ENCODE data around the gene NPAS3. TPM values are rescaled to one million over a fixed set of nuclear protein-coding genes. Genes with fewer than 3 reads are reported as not detected.

The NPAS3 gene
- total RNA-seq, 4 donors from 2014 or later, result 1.5 to 12.3 (median 3.4) TPM

DNA sequence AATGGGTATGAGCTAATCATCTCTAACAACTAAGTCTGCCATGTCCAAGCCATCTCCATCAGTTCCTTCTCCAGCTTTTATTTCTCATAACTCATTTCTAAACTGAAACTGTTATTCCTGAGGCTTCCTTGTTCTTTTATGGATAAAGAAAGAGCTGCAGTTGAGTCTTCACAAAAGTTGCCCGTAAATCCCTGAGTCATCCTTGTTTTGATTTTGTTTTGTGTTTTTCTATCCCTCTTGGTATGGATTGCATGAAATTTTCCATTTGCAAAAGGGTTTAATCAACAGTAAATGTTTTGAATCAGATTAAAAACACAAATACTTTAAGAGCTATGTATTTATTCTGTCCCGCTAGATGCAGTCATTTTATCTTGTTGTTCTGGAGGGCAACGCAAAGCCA lies 721.6 kb downstream of the NPAS3 start:
- Histone ChIP-seq H3K4me3 (no peak overlapping the region), H3K27ac (no peak overlapping the region), H3K36me3 (no peaks in the 10 kb centered on the region), H3K9me3 (peaks cover 0 to 10% (median 0%) of the 10 kb centered on the region in 4 donors), H3K4me1 (no peaks in the 10 kb centered on the region), H3K27me3 (no peaks in the 10 kb centered on the region)
- no peak for DNase-seq (ENCODE audit: low spot score in 2 of 2)
- TF ChIP-seq EP300 (IDR thresholded peaks at IDR 0.05) (no peak), POLR2A (IDR thresholded peaks at IDR 0.05) (no peak)
- TF ChIP-seq, protein P1, sequence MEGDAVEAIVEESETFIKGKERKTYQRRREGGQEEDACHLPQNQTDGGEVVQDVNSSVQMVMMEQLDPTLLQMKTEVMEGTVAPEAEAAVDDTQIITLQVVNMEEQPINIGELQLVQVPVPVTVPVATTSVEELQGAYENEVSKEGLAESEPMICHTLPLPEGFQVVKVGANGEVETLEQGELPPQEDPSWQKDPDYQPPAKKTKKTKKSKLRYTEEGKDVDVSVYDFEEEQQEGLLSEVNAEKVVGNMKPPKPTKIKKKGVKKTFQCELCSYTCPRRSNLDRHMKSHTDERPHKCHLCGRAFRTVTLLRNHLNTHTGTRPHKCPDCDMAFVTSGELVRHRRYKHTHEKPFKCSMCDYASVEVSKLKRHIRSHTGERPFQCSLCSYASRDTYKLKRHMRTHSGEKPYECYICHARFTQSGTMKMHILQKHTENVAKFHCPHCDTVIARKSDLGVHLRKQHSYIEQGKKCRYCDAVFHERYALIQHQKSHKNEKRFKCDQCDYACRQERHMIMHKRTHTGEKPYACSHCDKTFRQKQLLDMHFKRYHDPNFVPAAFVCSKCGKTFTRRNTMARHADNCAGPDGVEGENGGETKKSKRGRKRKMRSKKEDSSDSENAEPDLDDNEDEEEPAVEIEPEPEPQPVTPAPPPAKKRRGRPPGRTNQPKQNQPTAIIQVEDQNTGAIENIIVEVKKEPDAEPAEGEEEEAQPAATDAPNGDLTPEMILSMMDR (IDR thresholded peaks at IDR 0.05), result no peak
- 79 to 83% methylated on average over 3 of the region's 3 CpGs for WGBS, 2 donors

DNA sequence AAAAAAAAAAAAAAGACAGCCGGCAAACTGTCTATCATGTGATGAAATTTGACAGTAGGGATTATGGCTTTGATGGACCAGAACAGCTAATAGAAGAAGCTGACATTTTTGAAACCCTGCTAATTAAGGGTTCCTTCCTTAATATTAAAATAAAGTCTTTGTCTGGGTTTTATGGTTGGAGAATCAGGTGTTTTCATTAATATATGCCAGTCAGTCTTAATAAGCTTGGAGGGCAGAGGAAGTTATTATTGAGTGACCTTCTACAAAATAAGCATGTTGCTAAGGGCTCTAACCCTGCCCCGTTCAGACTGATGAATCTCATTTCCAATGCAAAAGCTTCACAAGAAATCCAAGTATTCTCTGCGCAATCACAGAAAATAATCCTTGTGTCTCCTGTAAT lies 722.4 kb downstream of the NPAS3 start:
- Histone ChIP-seq H3K27ac (no peak overlapping the region), H3K4me1 (no peaks in the 10 kb centered on the region), H3K9me3 (peaks cover 0 to 10% (median 0%) of the 10 kb centered on the region in 4 donors), H3K27me3 (no peaks in the 10 kb centered on the region), H3K36me3 (no peaks in the 10 kb centered on the region), H3K4me3 (no peak overlapping the region)
- WGBS, 2 donors, result 72 to 75% methylated on average over 3 of the region's 3 CpGs
- DNase-seq (ENCODE audit: low spot score in 2 of 2), result no peak
- TF ChIP-seq, protein P1 (IDR thresholded peaks at IDR 0.05), result no peak
- TF ChIP-seq EP300 (IDR thresholded peaks at IDR 0.05) (no peak), POLR2A (IDR thresholded peaks at IDR 0.05) (no peak)

DNA sequence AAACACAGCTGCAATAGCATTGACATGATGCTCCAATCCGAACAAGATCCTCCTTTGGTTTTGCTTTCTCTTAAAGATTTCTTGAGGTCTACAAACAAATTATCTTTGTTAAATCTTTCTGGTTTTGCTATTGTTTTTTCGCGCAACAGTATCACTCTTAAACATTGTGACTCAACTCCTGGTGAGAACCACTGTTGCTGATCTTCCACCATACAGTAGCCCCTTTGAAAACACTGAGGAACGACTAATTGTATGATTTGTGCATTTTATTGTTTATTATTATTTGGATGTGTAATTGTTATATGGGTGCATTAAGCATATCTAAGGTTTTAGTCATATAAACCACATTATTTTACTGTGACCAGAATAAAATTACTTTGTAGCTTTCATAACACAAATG lies 729.4 kb downstream of the NPAS3 start:
- H3K27me3 ChIP-seq, result no peaks in the 10 kb centered on the region
- H3K4me3 ChIP-seq, result no peak overlapping the region
- TF ChIP-seq, protein P1 (IDR thresholded peaks at IDR 0.05), result no peak
- no peak for TF ChIP-seq POLR2A (IDR thresholded peaks at IDR 0.05)
- no peak for TF ChIP-seq EP300 (IDR thresholded peaks at IDR 0.05)
- no peaks in the 10 kb centered on the region for H3K4me1 ChIP-seq
- H3K27ac ChIP-seq, result no peak overlapping the region
- H3K9me3 ChIP-seq, result peaks cover 0 to 10% (median 0%) of the 10 kb centered on the region in 4 donors
- WGBS, 2 donors, result 87 to 90% methylated on average over 4 of the region's 4 CpGs
- H3K36me3 ChIP-seq, result no peaks in the 10 kb centered on the region
- DNase-seq (ENCODE audit: low spot score in 2 of 2), result no peak

DNA sequence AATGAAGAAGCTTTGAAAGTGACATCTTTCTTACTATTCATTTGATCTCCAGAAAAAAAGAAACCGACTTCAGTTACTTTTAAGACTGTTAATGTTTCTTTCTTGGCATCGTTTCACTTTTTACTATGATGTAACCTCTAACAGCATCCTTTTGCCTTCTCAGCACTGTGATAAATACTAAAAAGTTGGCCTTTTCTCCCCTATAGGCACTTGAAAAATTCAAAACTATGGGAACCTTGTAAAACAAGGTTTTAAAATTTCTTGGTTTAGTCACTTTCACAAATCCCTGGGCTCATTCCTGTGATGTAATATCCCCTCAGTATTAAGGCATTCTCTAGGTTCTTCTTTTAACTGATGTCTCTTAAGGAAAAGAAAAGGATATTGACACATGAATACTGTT lies 730.4 kb downstream of the NPAS3 start:
- TF ChIP-seq EP300 (IDR thresholded peaks at IDR 0.05), result no peak
- TF ChIP-seq POLR2A (IDR thresholded peaks at IDR 0.05), result no peak
- Histone ChIP-seq H3K9me3 (peaks cover 0 to 2% (median 0%) of the 10 kb centered on the region in 4 donors), H3K36me3 (no peaks in the 10 kb centered on the region), H3K4me1 (no peaks in the 10 kb centered on the region), H3K27ac (no peak overlapping the region), H3K4me3 (no peak overlapping the region), H3K27me3 (no peaks in the 10 kb centered on the region)
- no peak for DNase-seq (ENCODE audit: low spot score in 2 of 2)
- 54 to 73% methylated on average over 2 of the region's 2 CpGs for WGBS, 2 donors

DNA sequence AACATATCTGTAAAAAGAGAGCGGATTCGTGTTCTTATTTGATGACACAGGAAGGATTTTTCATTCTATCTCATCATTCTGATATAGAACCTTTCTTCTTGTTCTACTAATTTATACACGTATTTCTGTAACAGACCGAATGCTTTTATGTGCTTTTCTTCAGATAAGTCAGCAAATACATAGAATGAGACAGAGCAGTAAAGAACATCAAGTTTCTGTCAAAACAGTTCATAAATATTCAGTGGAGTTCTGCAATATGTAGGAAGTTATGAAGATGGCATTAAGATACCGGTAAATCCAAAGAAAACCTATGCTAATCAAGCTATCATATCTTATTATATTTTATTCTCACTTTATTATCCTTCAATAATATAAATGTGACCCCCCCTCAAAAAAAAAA lies 731.6 kb downstream of the NPAS3 start:
- H3K27me3 ChIP-seq, result no peaks in the 10 kb centered on the region
- no peaks in the 10 kb centered on the region for H3K36me3 ChIP-seq
- no peaks in the 10 kb centered on the region for H3K9me3 ChIP-seq
- H3K27ac ChIP-seq, result no peak overlapping the region
- WGBS, 2 donors, result 92 to 94% methylated on average over 5 of the region's 5 CpGs
- H3K4me3 ChIP-seq, result no peak overlapping the region
- TF ChIP-seq, protein P1 (IDR thresholded peaks at IDR 0.05), result no peak
- TF ChIP-seq EP300 (IDR thresholded peaks at IDR 0.05) (no peak), POLR2A (IDR thresholded peaks at IDR 0.05) (no peak)
- DNase-seq (ENCODE audit: low spot score in 2 of 2), result no peak
- no peaks in the 10 kb centered on the region for H3K4me1 ChIP-seq

DNA sequence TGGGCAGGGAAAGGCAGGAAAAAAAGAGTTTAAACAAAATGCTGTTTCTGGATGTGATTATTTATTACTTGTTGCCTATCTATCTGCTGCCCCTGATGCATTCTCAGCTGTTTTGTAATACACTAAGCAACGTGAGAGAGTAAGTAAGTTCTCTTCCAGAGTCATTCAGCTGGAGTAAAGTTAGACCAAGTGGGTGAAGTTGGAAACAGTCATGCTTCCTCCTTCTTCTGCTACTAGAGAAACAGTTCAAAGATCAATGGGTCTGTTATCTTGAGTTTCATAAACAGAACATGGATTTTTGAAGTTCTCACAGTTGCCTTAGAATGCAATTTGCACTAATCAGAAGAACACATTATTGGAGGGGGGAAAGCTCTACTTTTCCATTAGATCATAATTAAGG lies 732.9 kb downstream of the NPAS3 start:
- Histone ChIP-seq H3K4me3 (no peak overlapping the region), H3K36me3 (no peaks in the 10 kb centered on the region), H3K27ac (no peak overlapping the region), H3K4me1 (peaks cover 0 to 2% (median 0%) of the 10 kb centered on the region in 4 donors), H3K27me3 (no peaks in the 10 kb centered on the region), H3K9me3 (no peaks in the 10 kb centered on the region)
- WGBS, 2 donors, result 54 to 55% methylated on average over 1 of the region's 1 CpG
- no peak for DNase-seq (ENCODE audit: low spot score in 2 of 2)
- TF ChIP-seq POLR2A (IDR thresholded peaks at IDR 0.05), result no peak
- TF ChIP-seq EP300 (IDR thresholded peaks at IDR 0.05), result no peak
- TF ChIP-seq, protein P1 (IDR thresholded peaks at IDR 0.05), result no peak

Data from tibial nerve (tissue), 4 donors.